Measurements from ENCODE around the gene RXRA.

- TF ChIP-seq YY1 (IDR thresholded peaks at IDR 0.05; ENCODE audit: insufficient read depth, insufficient read length) (no peak), ZNF274 (IDR thresholded peaks at IDR 0.05; ENCODE audit: low read depth, low read length) (no peak)
These were observed 11.1 kb upstream of the RXRA start for GRCh38 chr9:134314950-134315715.
